A673 (cell line): ENCODE data around the gene BBS9. TPM values are rescaled to one million over a fixed set of nuclear protein-coding genes. Genes with fewer than 3 reads are reported as not detected.

ENCODE experiments used
- BruUV-seq: library from RNA; stranded (reverse); fragments of 400-500 nt; replicated peaks from 2 replicates; lab custom pipeline; 2021; lab: Mats Ljungman, UMichigan
- CTCF ChIA-PET: fragments of 300-600 bp; sonication (Branson Sonifier 250); formaldehyde crosslinking; loops from one replicate; lab custom pipeline; 2022; ENCODE audit warnings: antibody characterized with exemption; lab: Charles Lee
- POLR2A ChIA-PET: fragments of 300-600 bp; sonication (Branson Sonifier 250); formaldehyde crosslinking; loops from one replicate; lab custom pipeline; 2022; ENCODE audit warnings: antibody characterized with exemption; ENCODE audit not compliant: low non-redundant PET; lab: Charles Lee
- DNase-seq: peaks from one replicate; pipeline ENCODE4 v3.0.0-alpha.2; 2015; ENCODE audit warnings: low spot score
- H3K27ac ChIP-seq: fragments of 200-600 bp; sonication (generic); 2 replicates; pipeline ENCODE4 v1.5.1; 2016; ENCODE audit warnings: mixed run types, low read depth, mild to moderate bottlenecking, mixed read lengths, antibody characterized with exemption, low read length; ENCODE audit not compliant: poor library complexity, severe bottlenecking
- H3K27me3 ChIP-seq: fragments of 200-600 bp; sonication (generic); replicated peaks from 2 replicates; pipeline ENCODE4 v1.6.1; 2017; ENCODE audit warnings: mixed run types, low read depth, mild to moderate bottlenecking, mixed read lengths, antibody characterized with exemption, low read length; ENCODE audit not compliant: insufficient read depth, poor library complexity
- H3K36me3 ChIP-seq: fragments of 200-600 bp; sonication (generic); 2 replicates; pipeline ENCODE4 v1.6.1; 2016; ENCODE audit warnings: mixed run types, mild to moderate bottlenecking, mixed read lengths, antibody characterized with exemption, low read length; ENCODE audit not compliant: insufficient read depth, poor library complexity, severe bottlenecking
- H3K4me1 ChIP-seq: fragments of 200-600 bp; sonication (generic); 2 replicates; pipeline ENCODE4 v1.6.1; 2017; ENCODE audit warnings: mixed run types, mild to moderate bottlenecking, mixed read lengths, antibody characterized with exemption, low read length; ENCODE audit not compliant: insufficient read depth, poor library complexity, severe bottlenecking
- H3K4me3 ChIP-seq: fragments of 200-600 bp; sonication (generic); 2 replicates; pipeline ENCODE4 v1.5.1; 2016; ENCODE audit warnings: low read depth, mixed run types, mild to moderate bottlenecking, mixed read lengths, low read length; ENCODE audit not compliant: poor library complexity, severe bottlenecking
- H3K9me3 ChIP-seq: fragments of 200-600 bp; sonication (generic); 2 replicates; pipeline ENCODE4 v1.6.1; 2016; ENCODE audit warnings: mixed run types, low read depth, mild to moderate bottlenecking, mixed read lengths, antibody characterized with exemption, low read length; ENCODE audit not compliant: poor library complexity, severe bottlenecking
- EZH2 ChIP-seq: fragments of 200-600 bp; sonication (generic); IDR thresholded peaks from 2 replicates; pipeline ENCODE4 v1.6.1; 2017; ENCODE audit warnings: borderline replicate concordance, low read depth, mild to moderate bottlenecking, mixed read lengths, antibody characterized with exemption, low read length; ENCODE audit not compliant: poor library complexity, severe bottlenecking
- intact Hi-C: fragments of 100-400 bp; cut with micrococcal nuclease; formaldehyde crosslinking; loops from one replicate; pipeline ENCODE4 v1.10.0; 2022; ENCODE audit not compliant: unreplicated experiment
- total RNA-seq: library from RNA; stranded (reverse); gene quantifications from 2 replicates; pipeline ENCODE4 v1.2.3, GENCODE V29; 2021
- TF ChIP-seq, protein P1 (sequence below): fragments of 300-800, 200-600 bp; sonication (generic); conservative IDR thresholded peaks from 2 replicates; pipeline ENCODE4 v1.5.1; 2017; ENCODE audit warnings: low read depth, mild to moderate bottlenecking, antibody characterized with exemption, low read length, moderate library complexity, mixed read lengths

Gene BBS9
- total RNA-seq, 1 experiment from 2014 or later = 9.4 TPM

DNA sequence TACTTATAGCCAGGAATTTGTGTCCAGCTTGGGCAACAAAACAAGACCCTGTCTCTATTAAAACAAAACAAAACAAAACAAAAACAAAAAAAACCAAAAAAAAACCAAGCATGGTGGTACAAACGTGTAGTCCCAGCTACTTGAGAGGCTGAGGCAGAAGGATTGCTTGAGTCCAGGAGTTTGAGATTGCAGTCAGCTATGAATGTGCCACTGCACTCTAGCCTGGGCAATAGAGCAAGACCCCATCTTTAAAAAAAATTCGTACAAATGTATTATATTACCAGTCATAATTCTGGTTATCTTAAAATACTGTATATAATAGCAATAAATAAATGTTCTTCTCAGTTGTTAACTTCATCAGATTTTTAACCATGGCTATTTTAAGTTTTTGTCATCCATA is 2.3 kb upstream of the BBS9 start:
- no peak overlapping the region for H3K27ac ChIP-seq
- H3K4me1 ChIP-seq = no peaks in the 10 kb centered on the region
- no TSS peak for BruUV-seq
- H3K4me3 ChIP-seq = no peak overlapping the region
- H3K36me3 ChIP-seq = no peaks in the 10 kb centered on the region
- ChIA-PET CTCF (no interaction called here), POLR2A (no interaction called here)
- TF ChIP-seq EZH2 = no peak
- TF ChIP-seq, protein P1, sequence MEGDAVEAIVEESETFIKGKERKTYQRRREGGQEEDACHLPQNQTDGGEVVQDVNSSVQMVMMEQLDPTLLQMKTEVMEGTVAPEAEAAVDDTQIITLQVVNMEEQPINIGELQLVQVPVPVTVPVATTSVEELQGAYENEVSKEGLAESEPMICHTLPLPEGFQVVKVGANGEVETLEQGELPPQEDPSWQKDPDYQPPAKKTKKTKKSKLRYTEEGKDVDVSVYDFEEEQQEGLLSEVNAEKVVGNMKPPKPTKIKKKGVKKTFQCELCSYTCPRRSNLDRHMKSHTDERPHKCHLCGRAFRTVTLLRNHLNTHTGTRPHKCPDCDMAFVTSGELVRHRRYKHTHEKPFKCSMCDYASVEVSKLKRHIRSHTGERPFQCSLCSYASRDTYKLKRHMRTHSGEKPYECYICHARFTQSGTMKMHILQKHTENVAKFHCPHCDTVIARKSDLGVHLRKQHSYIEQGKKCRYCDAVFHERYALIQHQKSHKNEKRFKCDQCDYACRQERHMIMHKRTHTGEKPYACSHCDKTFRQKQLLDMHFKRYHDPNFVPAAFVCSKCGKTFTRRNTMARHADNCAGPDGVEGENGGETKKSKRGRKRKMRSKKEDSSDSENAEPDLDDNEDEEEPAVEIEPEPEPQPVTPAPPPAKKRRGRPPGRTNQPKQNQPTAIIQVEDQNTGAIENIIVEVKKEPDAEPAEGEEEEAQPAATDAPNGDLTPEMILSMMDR = no peak
- intact Hi-C loops = no loop called here
- no peak for DNase-seq
- no peaks in the 10 kb centered on the region for H3K27me3 ChIP-seq
- no peaks in the 10 kb centered on the region for H3K9me3 ChIP-seq

DNA sequence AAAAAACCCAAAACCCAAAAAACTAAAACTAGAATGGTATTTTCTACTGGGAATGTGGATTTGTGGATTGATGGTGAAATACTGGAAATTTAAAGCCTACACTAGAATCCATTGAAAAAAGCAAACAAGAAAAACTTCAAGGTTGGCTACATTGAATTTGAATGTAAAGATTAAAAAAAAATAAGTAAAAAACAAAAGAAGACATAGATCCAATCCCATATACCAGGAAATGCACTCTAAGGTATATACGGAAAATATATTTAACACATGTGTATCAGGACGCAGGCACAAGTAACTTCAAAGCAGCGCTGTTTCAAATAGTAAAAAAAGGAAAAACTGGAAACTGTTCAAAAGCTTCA is 754 bp upstream of the BBS9 start:
- peak overlapping the region; percentile 70 for H3K27ac ChIP-seq
- BruUV-seq = TSS peak; percentile 99
- intact Hi-C loops = no loop called here

DNA sequence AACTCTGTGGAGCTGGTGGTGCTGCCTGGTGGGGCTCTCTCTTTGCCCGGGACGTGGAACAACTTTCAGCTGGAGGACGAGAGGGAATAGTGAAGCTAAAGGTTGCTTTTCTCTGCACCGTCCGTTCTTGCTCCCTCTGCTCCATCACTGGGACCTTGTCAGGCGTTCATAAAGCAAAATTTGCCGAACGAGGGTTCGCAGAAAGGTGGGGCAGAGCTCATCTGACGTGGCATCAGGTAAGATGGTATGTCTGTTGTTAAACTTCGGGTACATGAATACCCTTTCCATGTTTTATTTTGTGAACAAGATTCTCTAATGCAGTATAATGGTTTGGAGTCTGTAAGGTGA is 416 bp downstream of the BBS9 start:
- no peak for TF ChIP-seq EZH2
- TF ChIP-seq, protein P1 = no peak
- no TSS peak for BruUV-seq
- DNase-seq = no peak
- ChIA-PET POLR2A (no interaction called here), CTCF (no interaction called here)
- peak overlapping the region; percentile 69 for H3K4me3 ChIP-seq
- no peaks in the 10 kb centered on the region for H3K36me3 ChIP-seq
- H3K4me1 ChIP-seq = no peaks in the 10 kb centered on the region
- H3K9me3 ChIP-seq = no peaks in the 10 kb centered on the region
- intact Hi-C loops = no loop called here
- no peak overlapping the region for H3K27ac ChIP-seq
- H3K27me3 ChIP-seq = no peaks in the 10 kb centered on the region

More for the DNA sequence above, 754 bp upstream of the BBS9 start:
- Histone ChIP-seq H3K4me1 (no peaks in the 10 kb centered on the region), H3K4me3 (peak overlapping the region; percentile 69), H3K9me3 (no peaks in the 10 kb centered on the region), H3K27me3 (no peaks in the 10 kb centered on the region), H3K36me3 (no peaks in the 10 kb centered on the region)
- no peak for DNase-seq
- ChIA-PET POLR2A (interaction anchor here (0.6 kb wide), 1 partner anchor 103 kb away, joined by 4 read pairs; no protein-coding TSS in a partner anchor), CTCF (no interaction called here)
- TF ChIP-seq EZH2 = no peak
- TF ChIP-seq, protein P1 = no peak
